Activated CD8-positive, alpha-beta T cell treated with anti-CD3 and anti-CD28 coated beads, Interleukin-2, amount 10 ng/mL, durations not matched to agents 7 days and 5 days (primary cell): ENCODE data around the gene AP3S1. TPM values are rescaled to one million over a fixed set of nuclear protein-coding genes. Genes with fewer than 3 reads are reported as not detected.
"Not testable (repeated sequence)": the region's sequence is repeated elsewhere in the genome, so short reads cannot be mapped to it uniquely, and the experiment has no call there.

Source experiments
- ATAC-seq: fragments of 150-1000 bp; cut with Tn5 transposase; one replicate; pipeline ENCODE4 v1.10.0; 2021; ENCODE audit warnings: moderate library complexity
- CTCF ChIA-PET: fragments of 350-600 bp; sonication (Branson Sonifier 250); formaldehyde crosslinking; loops from one replicate; lab custom pipeline; 2021; ENCODE audit warnings: antibody characterized with exemption; lab: Charles Lee
- POLR2A ChIA-PET: fragments of 350-600 bp; sonication (Branson Sonifier 250); formaldehyde crosslinking; loops from one replicate; lab custom pipeline; 2021; ENCODE audit warnings: antibody characterized with exemption; lab: Charles Lee
- DNase-seq: peaks from one replicate; pipeline ENCODE4 v3.0.0-alpha.2; 2020
- H3K27ac Mint-ChIP-seq: one replicate; pipeline ENCODE4 v1.8.0; 2021; ENCODE audit warnings: mild to moderate bottlenecking, mixed read lengths
- H3K27me3 Mint-ChIP-seq: one replicate; pipeline ENCODE4 v1.8.0; 2021; ENCODE audit warnings: low read depth, mixed read lengths
- H3K36me3 Mint-ChIP-seq: one replicate; pipeline ENCODE4 v1.8.0; 2021; ENCODE audit warnings: low read depth, mixed read lengths
- H3K4me1 Mint-ChIP-seq: one replicate; pipeline ENCODE4 v1.8.0; 2021; ENCODE audit warnings: low read depth, mixed read lengths
- H3K4me3 Mint-ChIP-seq: one replicate; pipeline ENCODE4 v1.8.0; 2021; ENCODE audit warnings: mild to moderate bottlenecking, mixed read lengths
- H3K9me3 Mint-ChIP-seq: one replicate; pipeline ENCODE4 v1.8.0; 2022; ENCODE audit warnings: mixed read lengths; ENCODE audit not compliant: insufficient read depth
- total RNA-seq, 2 experiments: library from RNA; stranded (reverse); gene quantifications; one replicate each; pipeline ENCODE4 v1.2.3, GENCODE V29; 2021

The AP3S1 gene
- total RNA-seq, 2 experiments from 2014 or later, result 76.6 to 78.3 TPM

GRCh38 chr5:115877342-115877741 lies 35.6 kb downstream of the AP3S1 start:
- H3K27ac Mint-ChIP-seq, DNase-seq, H3K4me1 Mint-ChIP-seq, CTCF ChIA-PET, ATAC-seq, H3K27me3 Mint-ChIP-seq, H3K9me3 Mint-ChIP-seq, H3K4me3 Mint-ChIP-seq, POLR2A ChIA-PET: not testable (repeated sequence)
- peaks cover 48% of the 10 kb centered on the region for H3K36me3 Mint-ChIP-seq

- DNase-seq, ATAC-seq, H3K27ac Mint-ChIP-seq, H3K4me3 Mint-ChIP-seq, H3K27me3 Mint-ChIP-seq, H3K9me3 Mint-ChIP-seq, CTCF ChIA-PET, H3K4me1 Mint-ChIP-seq, POLR2A ChIA-PET: not testable (repeated sequence)
- peaks cover 31% of the 10 kb centered on the region for H3K36me3 Mint-ChIP-seq
Measured at GRCh38 chr5:115882434-115882833, 40.7 kb downstream of the AP3S1 start.

- CTCF ChIA-PET, result no interaction called here
- no peak for DNase-seq
- H3K4me3 Mint-ChIP-seq, result no peak overlapping the region
- no peaks in the 10 kb centered on the region for H3K4me1 Mint-ChIP-seq
- peaks cover 5% of the 10 kb centered on the region for H3K9me3 Mint-ChIP-seq
- POLR2A ChIA-PET, result no interaction called here
- peaks cover 13% of the 10 kb centered on the region for H3K36me3 Mint-ChIP-seq
- H3K27ac Mint-ChIP-seq, result no peak overlapping the region
- no peaks in the 10 kb centered on the region for H3K27me3 Mint-ChIP-seq
- no peak for ATAC-seq
Measured at GRCh38 chr5:115884704-115885103, 43.0 kb downstream of the AP3S1 start.

- ATAC-seq, H3K9me3 Mint-ChIP-seq, DNase-seq, H3K27me3 Mint-ChIP-seq, POLR2A ChIA-PET, H3K27ac Mint-ChIP-seq, CTCF ChIA-PET, H3K4me1 Mint-ChIP-seq, H3K4me3 Mint-ChIP-seq: not testable (repeated sequence)
- H3K36me3 Mint-ChIP-seq, result peaks cover 11% of the 10 kb centered on the region
Measured at GRCh38 chr5:115885208-115885607, 43.5 kb downstream of the AP3S1 start.

GRCh38 chr5:115888027-115888426 lies 46.3 kb downstream of the AP3S1 start:
- Mint-ChIP-seq H3K27me3 (no peaks in the 10 kb centered on the region), H3K9me3 (no peaks in the 10 kb centered on the region), H3K4me1 (no peaks in the 10 kb centered on the region), H3K4me3 (no peak overlapping the region), H3K36me3 (no peaks in the 10 kb centered on the region), H3K27ac (no peak overlapping the region)
- ChIA-PET POLR2A (no interaction called here), CTCF (interaction anchor here (0.9 kb wide), 1 partner anchor 11 kb away, joined by 4 read pairs; no protein-coding TSS in a partner anchor)
- ATAC-seq, result no peak
- no peak for DNase-seq

- no peaks in the 10 kb centered on the region for H3K4me1 Mint-ChIP-seq
- ATAC-seq (no peak), DNase-seq (no peak)
- ChIA-PET CTCF (no interaction called here), POLR2A (no interaction called here)
- no peaks in the 10 kb centered on the region for H3K9me3 Mint-ChIP-seq
- no peak overlapping the region for H3K27ac Mint-ChIP-seq
- H3K4me3 Mint-ChIP-seq, result no peak overlapping the region
- H3K27me3 Mint-ChIP-seq, result no peaks in the 10 kb centered on the region
- H3K36me3 Mint-ChIP-seq, result peaks cover 6% of the 10 kb centered on the region
Measured at GRCh38 chr5:115892021-115892420, 50.3 kb downstream of the AP3S1 start.

GRCh38 chr5:115894342-115894741 lies 52.6 kb downstream of the AP3S1 start:
- peaks cover 10% of the 10 kb centered on the region for H3K36me3 Mint-ChIP-seq
- H3K9me3 Mint-ChIP-seq, result no peaks in the 10 kb centered on the region
- no peaks in the 10 kb centered on the region for H3K27me3 Mint-ChIP-seq
- H3K27ac Mint-ChIP-seq, result no peak overlapping the region
- POLR2A ChIA-PET, result interaction anchor here (0.7 kb wide), 1 partner anchor 260 kb away, joined by 4 read pairs; no protein-coding TSS in a partner anchor
- no peak overlapping the region for H3K4me3 Mint-ChIP-seq
- DNase-seq, result no peak
- no peak for ATAC-seq
- CTCF ChIA-PET, result interaction anchor here (0.6 kb wide), 1 partner anchor 202 kb away, joined by 3 read pairs; no protein-coding TSS in a partner anchor
- H3K4me1 Mint-ChIP-seq, result peaks cover 8% of the 10 kb centered on the region

- ATAC-seq (no peak), DNase-seq (no peak)
- CTCF ChIA-PET, result no interaction called here
- peaks cover 8% of the 10 kb centered on the region for H3K4me1 Mint-ChIP-seq
- H3K9me3 Mint-ChIP-seq, result no peaks in the 10 kb centered on the region
- H3K36me3 Mint-ChIP-seq, result peaks cover 10% of the 10 kb centered on the region
- H3K4me3 Mint-ChIP-seq, result no peak overlapping the region
- POLR2A ChIA-PET, result no interaction called here
- no peak overlapping the region for H3K27ac Mint-ChIP-seq
- no peaks in the 10 kb centered on the region for H3K27me3 Mint-ChIP-seq
Measured at GRCh38 chr5:115895821-115896220, 54.1 kb downstream of the AP3S1 start.

- no peaks in the 10 kb centered on the region for H3K27me3 Mint-ChIP-seq
- no peak for DNase-seq
- ChIA-PET POLR2A (no interaction called here), CTCF (interaction anchor here (1.2 kb wide), 1 partner anchor 11 kb away, joined by 4 read pairs; no protein-coding TSS in a partner anchor)
- no peak for ATAC-seq
- no peak overlapping the region for H3K4me3 Mint-ChIP-seq
- H3K27ac Mint-ChIP-seq, result no peak overlapping the region
- H3K9me3 Mint-ChIP-seq, result no peaks in the 10 kb centered on the region
- H3K4me1 Mint-ChIP-seq, result peaks cover 8% of the 10 kb centered on the region
- peaks cover 10% of the 10 kb centered on the region for H3K36me3 Mint-ChIP-seq
Measured at GRCh38 chr5:115898656-115899055, 56.9 kb downstream of the AP3S1 start.

- no peaks in the 10 kb centered on the region for H3K9me3 Mint-ChIP-seq
- DNase-seq, result no peak
- no peaks in the 10 kb centered on the region for H3K4me1 Mint-ChIP-seq
- H3K36me3 Mint-ChIP-seq, result no peaks in the 10 kb centered on the region
- CTCF ChIA-PET, result no interaction called here
- H3K27me3 Mint-ChIP-seq, result no peaks in the 10 kb centered on the region
- no peak overlapping the region for H3K4me3 Mint-ChIP-seq
- H3K27ac Mint-ChIP-seq, result no peak overlapping the region
- POLR2A ChIA-PET, result no interaction called here
- ATAC-seq, result no peak
Measured at GRCh38 chr5:115907177-115907576, 65.4 kb downstream of the AP3S1 start.

- H3K27ac Mint-ChIP-seq, H3K27me3 Mint-ChIP-seq, DNase-seq, H3K4me1 Mint-ChIP-seq, H3K9me3 Mint-ChIP-seq, CTCF ChIA-PET, ATAC-seq, POLR2A ChIA-PET, H3K4me3 Mint-ChIP-seq, H3K36me3 Mint-ChIP-seq: not testable (repeated sequence)
Measured at GRCh38 chr5:115913623-115914400, 72.1 kb downstream of the AP3S1 start.

GRCh38 chr5:115920171-115920725 lies 78.5 kb downstream of the AP3S1 start:
- H3K4me3 Mint-ChIP-seq, result no peak overlapping the region
- ATAC-seq (no peak), DNase-seq (no peak)
- H3K4me1 Mint-ChIP-seq, result no peaks in the 10 kb centered on the region
- H3K36me3 Mint-ChIP-seq, result peaks cover 4% of the 10 kb centered on the region
- ChIA-PET CTCF (no interaction called here), POLR2A (no interaction called here)
- H3K27ac Mint-ChIP-seq, result no peak overlapping the region
- no peaks in the 10 kb centered on the region for H3K9me3 Mint-ChIP-seq
- H3K27me3 Mint-ChIP-seq, result no peaks in the 10 kb centered on the region
